ENCODE results near the gene SERPINB1.

Gene SERPINB1

GRCh38 chr6:2844008-2844407 lies 2.3 kb upstream of the SERPINB1 start:
- no peak for DNase-seq

- DNase-seq = no peak
Measured at GRCh38 chr6:2843138-2843740, 1.6 kb upstream of the SERPINB1 start.

- no peak for DNase-seq
Measured at GRCh38 chr6:2842139-2842552, 483 bp upstream of the SERPINB1 start.

- DNase-seq = no peak
Measured at GRCh38 chr6:2840749-2841061, 958 bp downstream of the SERPINB1 start.

- no peak for DNase-seq
Measured at GRCh38 chr6:2839982-2840748, 1.5 kb downstream of the SERPINB1 start.

GRCh38 chr6:2839195-2839981 lies 2.3 kb downstream of the SERPINB1 start:
- peak; percentile 41 for DNase-seq

GRCh38 chr6:2838251-2838650 lies 3.4 kb downstream of the SERPINB1 start:
- DNase-seq = no peak

- DNase-seq = no peak
Measured at GRCh38 chr6:2834262-2834661, 7.4 kb downstream of the SERPINB1 start.

- DNase-seq = no peak
Measured at GRCh38 chr6:2831392-2831791, 10.3 kb downstream of the SERPINB1 start.

- DNase-seq = no peak
Measured at GRCh38 chr6:2830183-2830582, 11.5 kb downstream of the SERPINB1 start.

GRCh38 chr6:2829253-2829652 lies 12.4 kb downstream of the SERPINB1 start:
- DNase-seq = no peak

- no peak for DNase-seq
Measured at GRCh38 chr6:2828629-2829028, 13.0 kb downstream of the SERPINB1 start.

- DNase-seq = no peak
Measured at GRCh38 chr6:2827142-2827541, 14.5 kb downstream of the SERPINB1 start.

GRCh38 chr6:2826131-2826530 lies 15.5 kb downstream of the SERPINB1 start:
- DNase-seq = no peak

GRCh38 chr6:2823104-2823850 lies 18.4 kb downstream of the SERPINB1 start:
- no peak for DNase-seq

- no peak for DNase-seq
Measured at GRCh38 chr6:2821554-2821953, 20.1 kb downstream of the SERPINB1 start.

- no peak for DNase-seq
Measured at GRCh38 chr6:2820415-2820814, 21.2 kb downstream of the SERPINB1 start.

- DNase-seq = no peak
Measured at GRCh38 chr6:2819978-2820377, 21.7 kb downstream of the SERPINB1 start.

- DNase-seq = no peak
Measured at GRCh38 chr6:2819115-2819514, 22.5 kb downstream of the SERPINB1 start.

GRCh38 chr6:2818593-2818992 lies 23.1 kb downstream of the SERPINB1 start:
- no peak for DNase-seq

- no peak for DNase-seq
Measured at GRCh38 chr6:2817903-2818443, 23.7 kb downstream of the SERPINB1 start.

- no peak for DNase-seq
Measured at GRCh38 chr6:2816158-2816557, 25.5 kb downstream of the SERPINB1 start.

- no peak for DNase-seq
Measured at GRCh38 chr6:2812695-2813094, 29.0 kb downstream of the SERPINB1 start.

All from DMS79 treated with DMSO at 0.1 percent for 48 hours (cell line).